ENCODE data around the gene OST4. TPM values are rescaled to one million over a fixed set of nuclear protein-coding genes. Genes with fewer than 3 reads are reported as not detected.

The OST4 gene
- total RNA-seq, 2 donors from 2014 or later, result 147 to 272 TPM

DNA sequence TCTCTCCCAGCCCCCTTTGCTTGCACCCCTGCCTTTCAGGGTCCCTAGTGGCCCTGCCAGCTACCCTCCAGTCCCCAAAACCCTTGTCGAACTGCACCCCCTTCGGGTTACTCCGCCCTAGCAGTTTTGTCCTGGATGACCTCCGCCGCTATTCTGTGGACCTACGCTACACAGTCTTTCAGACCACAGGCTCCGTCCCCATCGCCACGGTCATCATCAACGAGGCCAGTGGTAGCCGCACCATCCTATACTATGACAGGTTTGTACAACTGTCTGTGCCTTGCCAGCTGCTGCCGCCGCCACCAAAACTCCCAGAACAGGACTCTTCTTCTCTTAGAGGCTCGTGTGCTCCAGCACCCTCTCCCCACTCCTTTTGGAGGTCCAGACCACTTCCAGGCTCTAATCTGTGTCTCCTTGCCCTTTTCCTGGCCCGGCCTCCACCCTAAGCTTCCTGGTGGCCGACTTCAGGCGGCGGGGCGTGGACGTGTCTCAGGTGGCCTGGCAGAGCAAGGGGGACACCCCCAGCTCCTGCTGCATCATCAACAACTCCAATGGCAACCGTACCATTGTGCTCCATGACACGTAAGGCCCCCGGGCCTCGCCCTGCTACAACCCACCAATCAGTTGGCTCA lies 23.0 kb upstream of the OST4 start:
- TF ChIP-seq, protein P1, sequence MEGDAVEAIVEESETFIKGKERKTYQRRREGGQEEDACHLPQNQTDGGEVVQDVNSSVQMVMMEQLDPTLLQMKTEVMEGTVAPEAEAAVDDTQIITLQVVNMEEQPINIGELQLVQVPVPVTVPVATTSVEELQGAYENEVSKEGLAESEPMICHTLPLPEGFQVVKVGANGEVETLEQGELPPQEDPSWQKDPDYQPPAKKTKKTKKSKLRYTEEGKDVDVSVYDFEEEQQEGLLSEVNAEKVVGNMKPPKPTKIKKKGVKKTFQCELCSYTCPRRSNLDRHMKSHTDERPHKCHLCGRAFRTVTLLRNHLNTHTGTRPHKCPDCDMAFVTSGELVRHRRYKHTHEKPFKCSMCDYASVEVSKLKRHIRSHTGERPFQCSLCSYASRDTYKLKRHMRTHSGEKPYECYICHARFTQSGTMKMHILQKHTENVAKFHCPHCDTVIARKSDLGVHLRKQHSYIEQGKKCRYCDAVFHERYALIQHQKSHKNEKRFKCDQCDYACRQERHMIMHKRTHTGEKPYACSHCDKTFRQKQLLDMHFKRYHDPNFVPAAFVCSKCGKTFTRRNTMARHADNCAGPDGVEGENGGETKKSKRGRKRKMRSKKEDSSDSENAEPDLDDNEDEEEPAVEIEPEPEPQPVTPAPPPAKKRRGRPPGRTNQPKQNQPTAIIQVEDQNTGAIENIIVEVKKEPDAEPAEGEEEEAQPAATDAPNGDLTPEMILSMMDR (IDR thresholded peaks at IDR 0.05), result no peak
- H3K4me3 ChIP-seq, result no peak overlapping the region
- no peak overlapping the region for H3K27ac ChIP-seq
- no peaks in the 10 kb centered on the region for H3K4me1 ChIP-seq (ENCODE audit: control insufficient read depth in 1 of 2, low read depth in 2 of 2)
- H3K27me3 ChIP-seq (replicated peaks; ENCODE audit: insufficient read depth), result no peaks in the 10 kb centered on the region
- H3K36me3 ChIP-seq, result no peaks in the 10 kb centered on the region
- DNase-seq (ENCODE audit: low spot score) (no peak), ATAC-seq (ENCODE audit: insufficient number of reproducible peaks, low FRiP score, low read depth) (no peak)
- H3K9me3 ChIP-seq, result no peaks in the 10 kb centered on the region

DNA sequence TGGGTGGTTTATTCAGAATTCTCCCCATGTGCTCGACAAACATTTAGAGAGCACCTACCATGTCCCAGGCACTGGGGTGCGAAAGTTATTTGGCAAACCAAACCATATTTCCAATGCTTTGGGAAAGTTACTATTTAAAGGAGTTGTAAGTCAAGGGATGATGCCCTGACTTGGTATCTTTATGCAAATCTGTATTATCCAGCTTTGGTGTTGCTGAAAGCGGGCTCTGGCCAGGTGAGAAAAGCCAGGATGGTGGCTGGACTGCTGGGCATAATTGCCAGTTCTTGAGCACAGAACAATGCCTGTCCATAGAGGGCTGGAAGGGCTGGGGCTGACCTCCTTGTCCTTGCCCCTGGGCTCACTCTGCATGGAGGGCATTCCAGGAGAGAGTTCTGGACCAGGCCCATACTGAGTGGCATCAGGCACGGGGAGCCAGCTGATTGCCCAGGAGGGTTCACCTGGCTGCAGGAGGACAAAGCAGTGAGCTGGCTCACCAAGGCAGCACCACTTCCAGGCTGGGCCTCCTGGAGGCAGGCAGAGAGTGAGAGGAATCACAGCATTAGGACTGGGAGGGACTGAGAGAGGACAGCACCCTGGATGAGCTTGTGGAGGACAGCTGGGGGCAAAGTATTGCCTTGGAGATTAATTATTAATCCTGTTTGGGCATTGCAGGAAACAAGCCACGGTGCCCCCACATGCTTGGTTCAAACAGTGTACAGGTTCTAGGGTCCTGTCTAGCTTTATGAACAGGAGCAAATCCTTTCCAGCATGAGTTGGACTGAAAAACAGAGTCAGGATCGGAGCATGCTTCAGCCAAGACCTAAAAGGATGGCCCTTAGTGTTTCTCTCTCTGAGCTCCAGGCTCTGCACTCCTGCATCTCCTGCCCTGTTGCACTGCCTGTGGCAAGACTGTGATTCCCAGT lies 22.2 kb upstream of the OST4 start:
- H3K27ac ChIP-seq, result no peak overlapping the region
- TF ChIP-seq, protein P1 (IDR thresholded peaks at IDR 0.05), result no peak
- no peaks in the 10 kb centered on the region for H3K27me3 ChIP-seq (replicated peaks; ENCODE audit: insufficient read depth)
- no peaks in the 10 kb centered on the region for H3K9me3 ChIP-seq
- H3K36me3 ChIP-seq, result no peaks in the 10 kb centered on the region
- no peaks in the 10 kb centered on the region for H3K4me1 ChIP-seq (ENCODE audit: control insufficient read depth in 1 of 2, low read depth in 2 of 2)
- no peak overlapping the region for H3K4me3 ChIP-seq
- ATAC-seq (ENCODE audit: insufficient number of reproducible peaks, low FRiP score, low read depth) (no peak), DNase-seq (ENCODE audit: low spot score) (no peak)

DNA sequence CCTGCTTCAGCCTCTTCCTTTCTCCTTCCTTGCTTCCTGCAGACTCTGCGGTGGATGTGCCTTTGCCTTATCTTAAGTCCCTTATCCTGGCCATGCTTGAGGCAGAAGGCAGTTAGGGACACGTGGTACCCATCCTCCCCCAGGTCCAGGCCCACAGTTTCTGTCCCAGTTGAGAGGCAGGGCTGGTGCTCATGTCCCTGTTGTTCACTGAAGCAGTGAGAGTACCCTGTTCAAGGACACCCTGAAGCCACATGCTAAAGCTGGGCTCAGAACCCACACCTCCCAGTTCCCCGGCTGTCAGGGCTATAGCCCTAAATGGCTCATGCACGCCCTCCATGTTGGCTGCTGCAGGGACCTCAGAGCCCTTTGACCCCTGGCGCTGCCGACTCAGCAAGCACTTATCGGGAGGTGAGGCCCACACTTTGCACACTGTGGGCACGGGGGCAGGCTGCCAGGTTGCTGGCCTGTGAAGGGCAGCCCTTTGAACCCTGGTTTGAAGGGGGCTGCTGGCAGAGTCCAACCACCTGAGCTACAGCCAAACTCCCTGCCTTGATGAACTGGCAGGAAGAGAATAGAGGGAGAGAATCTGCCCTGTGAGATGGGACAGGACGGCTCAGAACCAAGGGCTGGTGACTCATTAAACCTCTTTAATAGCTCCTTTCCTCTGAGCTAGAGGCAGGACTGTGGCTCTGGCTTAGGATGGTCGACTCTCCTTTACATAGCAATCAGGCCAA lies 21.4 kb upstream of the OST4 start:
- peaks cover 0 to 2% of the 10 kb centered on the region in 2 donors for H3K4me1 ChIP-seq (ENCODE audit: control insufficient read depth in 1 of 2, low read depth in 2 of 2)
- no peaks in the 10 kb centered on the region for H3K27me3 ChIP-seq (replicated peaks; ENCODE audit: insufficient read depth)
- H3K27ac ChIP-seq, result no peak overlapping the region
- ATAC-seq (ENCODE audit: insufficient number of reproducible peaks, low FRiP score, low read depth) (no peak), DNase-seq (ENCODE audit: low spot score) (no peak)
- no peaks in the 10 kb centered on the region for H3K9me3 ChIP-seq
- TF ChIP-seq, protein P1 (IDR thresholded peaks at IDR 0.05), result no peak
- no peak overlapping the region for H3K4me3 ChIP-seq
- no peaks in the 10 kb centered on the region for H3K36me3 ChIP-seq

DNA sequence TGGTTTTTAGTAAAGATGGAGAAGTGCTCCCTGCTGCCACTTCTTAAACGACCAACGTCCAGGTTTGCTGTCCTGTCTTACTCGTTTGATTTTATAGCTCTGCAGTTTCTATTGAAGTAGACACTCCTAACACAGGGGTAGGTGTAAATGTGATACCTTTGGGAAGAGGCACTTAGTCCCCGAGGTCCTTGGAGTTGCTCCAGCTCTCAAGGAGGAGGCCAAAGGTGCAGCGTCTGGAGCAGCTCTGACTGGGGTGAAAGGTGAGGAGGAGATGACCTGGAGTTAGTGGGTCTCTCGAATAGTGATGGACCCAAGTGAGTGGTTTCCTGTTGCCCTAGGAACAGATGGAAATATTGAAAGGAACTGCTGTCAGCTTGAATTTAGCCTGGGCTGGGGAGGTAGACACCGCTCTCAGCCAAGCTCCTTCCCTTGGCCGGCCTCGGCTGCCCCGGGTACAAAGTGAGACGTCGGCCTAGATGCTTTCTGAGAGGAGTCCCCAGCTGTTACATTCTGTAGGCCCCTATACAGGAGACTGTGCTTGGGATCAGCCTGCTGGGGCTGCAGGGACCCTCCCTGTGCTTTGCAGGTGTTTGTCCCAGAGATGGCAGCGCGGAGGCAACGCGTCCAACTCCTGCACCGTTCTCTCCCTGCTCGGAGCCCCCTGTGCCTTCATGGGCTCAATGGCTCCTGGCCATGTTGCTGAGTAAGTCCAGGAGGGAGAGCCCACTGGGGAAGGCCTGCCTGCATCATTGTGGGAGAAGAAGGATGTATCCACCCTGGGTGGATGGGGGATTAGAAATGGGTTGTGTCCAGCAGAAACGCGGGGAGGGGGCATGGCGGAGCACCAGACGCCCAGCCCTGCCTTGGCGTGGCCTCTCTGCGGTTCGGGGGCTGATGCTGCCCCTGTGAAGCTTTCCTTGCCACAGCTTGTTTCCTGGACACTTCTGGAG lies 20.6 kb upstream of the OST4 start:
- Histone ChIP-seq H3K36me3 (no peaks in the 10 kb centered on the region), H3K9me3 (no peaks in the 10 kb centered on the region), H3K4me1 (ENCODE audit: control insufficient read depth in 1 of 2, low read depth in 2 of 2) (peaks cover 5 to 11% of the 10 kb centered on the region in 2 donors), H3K4me3 (no peak overlapping the region), H3K27ac (no peak overlapping the region), H3K27me3 (replicated peaks; ENCODE audit: insufficient read depth) (no peaks in the 10 kb centered on the region)
- TF ChIP-seq, protein P1 (IDR thresholded peaks at IDR 0.05), result no peak
- DNase-seq (ENCODE audit: low spot score) (no peak), ATAC-seq (ENCODE audit: insufficient number of reproducible peaks, low FRiP score, low read depth) (no peak)

Data from thoracic aorta (tissue), 2 donors.